DMS114 treated with DMSO at 0.1 percent for 48 hours (cell line): Measurements from ENCODE around the gene ULK4.
"Not testable (repeated sequence)": the region's sequence is repeated elsewhere in the genome, so short reads cannot be mapped to it uniquely, and the experiment has no call there.

Experiments used
- DNase-seq: peaks from one replicate; lab custom pipeline; 2025; ENCODE audit not compliant: unreplicated experiment; lab: John Stamatoyannopoulos, UW

The ULK4 gene

DNA sequence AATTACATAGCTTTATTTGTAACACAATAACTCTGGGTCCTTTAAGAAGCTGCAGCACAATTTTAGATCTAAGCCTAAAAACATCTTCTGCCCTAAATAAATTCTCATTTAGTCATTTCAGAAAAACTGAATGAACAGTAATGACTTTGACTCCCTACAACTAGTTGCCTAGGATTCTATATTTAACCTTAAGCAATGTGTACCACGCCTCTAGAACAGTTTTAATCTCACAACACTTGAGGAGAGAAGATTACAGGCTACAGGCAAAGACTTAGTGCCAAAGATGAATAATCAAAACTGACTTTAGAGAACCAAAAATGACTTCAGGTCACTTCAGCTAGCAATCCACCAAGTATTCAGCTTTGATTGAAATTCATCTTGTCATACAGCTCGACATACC is 192.8 kb downstream of the ULK4 start:
- no peak for DNase-seq

DNA sequence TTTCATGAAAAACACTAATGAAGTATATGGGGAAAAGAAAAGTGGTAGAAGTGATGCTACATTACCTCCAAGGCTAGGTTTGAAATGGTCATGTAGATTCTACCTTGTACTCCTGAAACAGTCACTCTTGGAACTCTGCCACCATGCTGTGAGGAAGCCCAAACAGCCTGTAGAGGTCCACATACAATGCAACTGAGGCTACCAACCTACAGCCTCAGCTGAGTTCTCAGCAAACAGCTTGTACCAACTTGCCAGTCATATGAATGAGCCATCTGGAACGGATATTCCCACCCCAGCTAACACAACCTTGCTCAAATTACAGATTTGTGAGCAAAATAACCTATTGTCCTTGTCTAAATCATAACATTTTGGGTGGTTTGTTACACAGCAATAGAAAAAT is 193.5 kb downstream of the ULK4 start:
- DNase-seq = no peak

DNA sequence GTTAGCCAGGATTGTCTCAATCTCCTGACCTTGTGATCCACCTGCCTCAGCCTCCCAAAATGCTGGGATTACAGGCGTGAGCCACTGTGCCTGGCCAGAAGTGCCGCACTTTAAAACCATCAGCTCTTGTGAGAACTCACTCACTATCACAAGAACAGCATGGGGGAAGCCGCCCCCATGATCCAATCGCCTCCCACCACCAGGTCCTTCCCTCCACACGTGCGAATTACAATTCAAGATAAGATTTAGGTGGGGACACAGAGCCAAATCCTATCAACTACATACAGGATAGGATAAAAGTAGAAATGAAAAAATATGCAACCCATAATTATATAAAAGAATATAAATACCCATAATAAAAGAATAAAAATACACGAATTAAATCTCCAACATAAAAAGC is 199.0 kb downstream of the ULK4 start:
- not testable (repeated sequence) for DNase-seq

DNA sequence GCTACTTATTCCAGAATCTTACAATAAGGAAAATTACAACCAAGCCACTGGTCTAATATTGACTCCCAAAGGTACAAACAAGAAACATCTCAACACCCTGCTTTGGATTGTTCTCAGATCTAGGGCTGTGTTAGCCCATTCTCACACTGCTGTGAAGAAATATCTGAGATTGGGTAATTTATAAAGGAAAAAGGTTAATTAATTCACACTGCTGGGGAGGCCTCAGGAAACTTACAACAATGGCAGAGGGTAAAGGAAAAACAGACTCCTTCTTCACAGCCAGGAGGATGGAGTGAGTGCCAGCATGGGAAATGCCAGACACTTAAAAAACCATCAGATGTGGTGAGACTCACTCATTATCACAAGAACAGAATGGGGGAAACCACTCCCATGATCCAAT is 208.3 kb downstream of the ULK4 start:
- DNase-seq = no peak

DNA sequence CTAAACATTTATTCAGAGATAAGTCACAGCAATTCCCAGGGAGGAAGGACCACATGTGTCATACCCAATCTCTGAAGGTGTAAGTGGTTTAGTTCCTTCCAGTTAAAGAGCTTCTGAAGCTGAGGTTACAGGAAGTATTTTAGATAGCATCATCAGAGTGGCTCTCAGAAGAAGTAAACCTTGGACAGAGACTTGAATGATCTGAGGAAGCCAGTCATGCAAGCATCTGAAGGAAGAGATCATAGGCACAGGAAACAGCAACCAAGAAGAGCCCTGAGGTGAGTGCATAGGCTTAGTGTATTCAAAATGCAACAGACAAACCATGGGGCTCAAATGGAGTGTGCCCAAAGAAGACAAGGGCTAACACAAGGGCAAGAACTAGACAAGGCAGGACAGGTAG is 210.3 kb downstream of the ULK4 start:
- DNase-seq = no peak

DNA sequence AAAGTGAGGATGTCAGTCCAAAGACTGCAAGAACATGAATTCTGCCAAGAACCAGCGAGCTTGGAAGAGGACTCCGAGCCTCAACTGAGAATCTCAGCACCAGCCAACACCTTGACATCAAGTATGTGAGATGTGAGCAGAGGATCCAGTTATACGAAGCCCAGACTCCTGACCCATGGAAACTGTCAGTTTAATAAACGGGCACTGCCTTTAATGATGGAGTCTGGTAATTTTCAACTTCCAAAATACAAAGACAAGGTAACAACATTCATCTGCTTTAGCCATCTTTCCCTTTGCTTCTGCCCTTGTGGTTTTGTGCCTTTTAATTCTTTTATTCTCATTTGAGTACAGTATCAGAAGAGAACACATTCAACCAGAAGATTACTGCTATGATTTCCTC is 211.9 kb downstream of the ULK4 start:
- DNase-seq = no peak

DNA sequence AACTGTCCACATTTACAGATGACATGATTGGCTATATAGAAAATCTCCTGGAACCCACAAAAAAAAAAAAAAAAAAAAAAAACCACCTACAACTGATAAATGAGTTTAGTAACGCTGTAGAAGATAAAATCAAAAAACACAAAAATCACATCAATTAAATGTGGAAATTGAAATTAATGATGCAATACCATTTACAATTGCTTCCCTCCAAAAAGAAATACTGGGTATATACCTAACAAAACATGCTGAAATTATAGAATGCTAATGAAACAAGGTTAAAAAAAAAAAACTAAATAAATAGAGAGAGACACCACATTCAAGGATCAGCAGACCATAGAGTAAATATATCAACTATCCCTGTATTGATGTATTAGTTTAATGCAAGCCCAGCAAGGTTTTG is 215.7 kb downstream of the ULK4 start:
- DNase-seq = no peak

DNA sequence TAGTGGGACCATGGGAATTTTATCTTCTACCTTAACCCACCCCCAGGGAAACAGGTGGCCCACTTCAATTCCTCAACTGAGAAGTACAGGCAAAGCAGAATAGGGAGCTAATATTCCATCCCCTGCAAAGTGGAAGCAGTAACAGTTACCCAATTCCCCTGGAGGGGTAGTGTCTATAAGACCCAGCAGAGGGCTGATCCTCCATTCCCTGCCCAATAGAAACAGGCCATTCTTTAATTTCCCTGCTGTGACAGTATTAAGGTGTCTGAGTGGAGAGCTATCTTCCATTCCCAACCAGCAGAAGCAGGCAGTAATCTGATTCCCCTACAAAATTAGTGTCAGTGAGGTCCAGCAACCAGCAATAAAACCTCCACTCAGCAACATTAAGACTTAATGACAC is 219.8 kb downstream of the ULK4 start:
- no peak for DNase-seq

DNA sequence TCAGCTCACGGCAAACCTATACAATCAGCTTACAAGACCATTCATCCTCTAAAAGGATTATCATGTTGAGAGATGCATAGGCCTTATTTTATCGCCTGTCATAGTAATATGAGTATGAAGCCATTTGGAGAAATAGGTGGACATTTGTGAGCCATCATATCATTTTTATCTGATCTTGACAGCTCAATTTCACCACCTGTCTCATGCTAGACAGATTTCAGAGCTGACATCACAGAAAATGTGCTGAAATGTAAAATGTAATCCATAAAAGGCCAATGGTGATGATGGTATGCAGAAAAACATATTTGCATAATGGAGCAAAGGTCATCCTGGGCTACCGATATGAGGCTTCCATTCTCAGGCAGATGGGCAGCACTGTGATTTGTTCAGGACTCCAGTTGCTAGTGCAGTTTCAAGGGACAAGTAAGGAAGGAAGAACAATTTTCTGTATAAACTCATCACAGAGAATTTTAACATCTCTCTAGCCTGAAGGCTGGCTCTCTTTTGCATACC is 221.5 kb downstream of the ULK4 start:
- no peak for DNase-seq

DNA sequence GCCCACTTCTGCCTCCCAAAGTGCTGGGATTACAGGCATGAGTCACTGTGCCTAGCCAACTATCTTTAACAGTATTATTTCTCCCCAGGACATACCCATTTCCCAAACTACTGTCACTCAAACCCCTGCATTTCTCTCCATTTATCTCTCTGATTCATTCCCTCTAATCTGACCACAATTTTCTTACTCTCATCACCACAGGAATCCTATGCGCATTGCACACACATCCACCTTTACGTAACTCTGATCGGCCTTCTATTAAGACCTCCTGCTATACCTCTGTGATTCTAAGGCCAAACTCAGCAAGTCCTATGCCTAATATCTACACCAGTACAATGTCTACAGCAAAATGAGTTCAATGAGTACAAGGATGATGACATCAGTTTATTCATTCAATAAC is 235.0 kb downstream of the ULK4 start:
- no peak for DNase-seq

DNA sequence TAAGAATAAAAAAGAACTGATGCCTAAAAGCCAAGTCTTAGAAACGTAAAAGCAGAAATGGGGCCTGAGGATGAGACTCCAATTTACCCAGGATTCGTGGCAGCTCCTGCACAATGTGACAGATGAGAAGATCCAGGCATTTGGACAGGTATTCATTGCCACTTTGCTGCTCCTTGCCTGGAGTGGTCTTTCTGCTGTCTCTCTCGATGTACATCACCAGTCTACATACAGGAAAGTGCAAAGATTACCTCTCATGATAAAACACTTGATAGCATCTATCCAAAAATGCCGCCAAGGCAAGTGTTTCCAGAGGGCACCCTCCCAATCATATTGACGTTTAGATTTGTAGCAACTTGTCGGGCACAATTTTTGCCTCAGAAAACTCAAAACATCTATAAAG is 244.3 kb downstream of the ULK4 start:
- no peak for DNase-seq

DNA sequence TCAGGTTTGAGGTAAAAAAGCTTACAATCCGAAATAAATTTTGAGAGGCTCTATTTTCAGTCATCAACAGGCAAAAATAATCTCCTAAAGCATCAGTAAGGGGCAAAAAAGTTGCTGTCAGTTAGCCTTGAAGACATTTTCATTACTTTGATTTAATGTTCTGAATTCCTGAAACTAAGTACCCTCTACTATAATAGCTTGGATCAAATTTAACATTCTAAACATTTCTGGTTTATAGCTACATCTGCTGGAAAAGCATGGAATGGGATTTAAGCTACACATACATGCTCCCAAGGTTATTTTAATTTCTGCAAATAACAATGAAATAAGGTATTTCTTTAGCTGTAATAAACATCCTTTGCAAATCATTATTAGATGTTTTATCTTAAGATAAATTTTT is 245.4 kb downstream of the ULK4 start:
- no peak for DNase-seq

DNA sequence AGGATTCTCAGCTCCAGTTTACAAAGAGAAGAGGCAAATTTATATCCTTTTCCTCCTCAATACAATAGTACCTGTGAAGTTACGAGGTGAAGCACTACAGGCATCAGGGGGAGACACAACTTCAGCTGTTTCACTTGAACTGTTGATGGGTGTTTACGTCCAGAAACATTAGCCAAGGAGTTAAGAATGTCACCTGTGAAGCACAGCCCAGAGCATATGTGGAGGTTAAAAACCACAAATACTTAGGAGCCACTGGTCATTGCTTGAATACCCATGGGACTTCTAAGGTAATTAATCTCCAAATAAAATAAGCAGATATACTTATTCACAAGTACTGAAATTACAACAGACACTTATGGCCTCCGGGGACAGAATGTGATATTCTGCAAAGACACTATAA is 246.5 kb downstream of the ULK4 start:
- DNase-seq = no peak

DNA sequence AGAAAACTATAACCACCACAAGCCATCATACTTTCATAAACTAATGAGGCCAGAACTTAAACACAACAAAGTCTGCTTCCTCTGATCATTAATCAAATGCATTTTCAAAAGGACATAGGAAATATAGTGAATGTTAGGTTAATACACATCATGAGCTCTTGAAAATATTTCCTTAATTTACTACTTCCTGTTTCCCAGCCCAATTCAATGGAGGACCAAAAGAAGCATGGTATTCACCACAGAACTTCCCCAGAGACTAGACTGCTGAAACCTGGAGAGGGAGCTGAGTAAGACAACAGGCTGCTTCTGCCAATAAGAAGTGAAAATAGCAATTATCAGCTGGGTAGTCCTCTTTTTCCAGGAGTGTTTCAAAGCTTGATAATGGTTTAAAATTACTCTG is 250.3 kb downstream of the ULK4 start:
- no peak for DNase-seq

DNA sequence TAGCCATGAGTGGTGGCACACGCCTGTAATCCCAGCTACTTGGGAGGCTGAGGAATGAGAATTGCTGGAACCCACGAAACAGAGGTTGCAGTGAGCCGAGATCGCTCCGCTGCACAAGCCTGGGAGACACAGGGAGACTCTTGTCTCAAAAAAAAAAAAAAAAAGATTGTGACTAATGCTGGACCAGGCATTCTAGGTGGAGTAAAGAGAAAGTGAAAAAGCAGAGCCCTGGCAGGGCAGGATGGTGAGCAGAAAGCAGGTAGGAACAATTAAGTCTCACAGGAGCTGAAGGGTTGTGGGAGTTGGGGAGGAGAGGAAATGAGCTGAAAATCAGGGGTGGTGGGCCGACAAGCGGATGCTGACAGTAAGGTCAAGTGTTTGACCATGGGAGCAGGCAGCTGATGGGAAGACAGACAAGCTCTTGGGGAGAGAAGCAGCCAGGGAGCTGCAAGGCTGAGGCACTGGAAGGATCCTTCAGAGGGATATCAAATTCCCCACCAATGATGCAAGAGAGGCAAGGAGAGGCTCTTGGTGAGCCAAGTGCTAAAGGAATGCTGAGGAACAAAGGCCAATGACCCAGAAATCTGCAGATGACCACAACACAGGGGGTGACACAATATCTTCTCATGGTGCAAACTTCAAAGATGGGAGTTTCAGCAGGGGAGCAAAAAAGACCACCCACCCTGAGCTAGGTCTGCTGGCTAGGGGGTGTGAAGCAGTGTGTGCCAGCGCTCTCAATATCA is 251.1 kb downstream of the ULK4 start:
- no peak for DNase-seq

DNA sequence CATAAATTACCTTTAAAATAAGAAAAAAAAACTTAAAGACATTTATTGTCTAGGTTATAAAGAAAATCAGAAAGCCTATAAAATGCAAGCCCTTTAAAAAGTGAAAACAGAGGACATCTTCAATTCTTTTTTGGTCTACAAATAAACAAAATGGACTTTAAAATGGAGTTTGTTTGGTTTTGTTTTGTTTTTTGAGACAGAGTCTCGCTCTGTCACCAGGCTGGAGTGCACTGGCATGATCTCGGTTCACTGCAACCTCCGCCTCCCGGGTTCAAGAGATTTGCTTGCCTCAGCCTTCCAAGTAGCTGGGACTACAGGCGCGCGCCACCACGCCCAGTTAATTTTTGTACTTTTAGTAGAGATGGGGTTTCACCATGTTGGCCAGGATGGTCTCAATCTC is 252.7 kb downstream of the ULK4 start:
- DNase-seq = not testable (repeated sequence)

DNA sequence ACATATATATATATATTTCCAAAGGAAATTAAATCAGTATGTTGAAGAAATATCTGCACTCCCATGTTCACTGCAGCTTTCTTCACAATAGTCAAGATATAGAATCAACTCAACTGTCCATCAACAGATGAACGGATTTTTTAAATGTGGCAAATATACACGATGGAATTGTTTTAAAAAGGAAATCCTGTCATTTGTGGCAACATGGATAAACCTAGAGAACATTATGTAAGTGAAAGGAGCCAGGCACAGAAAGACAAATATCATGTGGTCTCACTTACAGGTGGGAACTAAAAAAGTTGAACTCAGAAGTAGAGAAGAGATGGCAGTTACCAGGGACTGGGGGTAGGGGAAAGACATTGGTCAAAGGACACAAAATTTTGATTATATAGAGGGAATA is 253.7 kb downstream of the ULK4 start:
- no peak for DNase-seq

DNA sequence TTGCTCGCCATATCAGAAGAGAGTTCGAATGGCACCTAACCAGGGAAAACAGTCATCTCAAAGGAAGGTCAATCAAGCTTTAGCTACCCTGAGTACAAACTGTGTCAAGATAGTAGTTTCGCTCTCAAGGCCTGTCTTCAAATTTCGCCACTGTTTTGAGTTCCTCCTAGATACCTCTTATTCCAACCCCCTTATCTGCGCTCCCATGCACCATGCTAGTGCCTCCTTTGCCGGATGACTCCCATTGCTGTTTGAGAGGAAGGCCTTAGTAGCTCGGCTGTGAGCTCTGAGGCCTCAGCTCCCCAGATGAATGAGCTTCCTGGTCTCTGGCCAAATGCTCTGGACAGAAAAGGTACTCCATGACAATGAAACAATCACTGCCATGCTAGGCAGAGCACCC is 256.0 kb downstream of the ULK4 start:
- DNase-seq = no peak

DNA sequence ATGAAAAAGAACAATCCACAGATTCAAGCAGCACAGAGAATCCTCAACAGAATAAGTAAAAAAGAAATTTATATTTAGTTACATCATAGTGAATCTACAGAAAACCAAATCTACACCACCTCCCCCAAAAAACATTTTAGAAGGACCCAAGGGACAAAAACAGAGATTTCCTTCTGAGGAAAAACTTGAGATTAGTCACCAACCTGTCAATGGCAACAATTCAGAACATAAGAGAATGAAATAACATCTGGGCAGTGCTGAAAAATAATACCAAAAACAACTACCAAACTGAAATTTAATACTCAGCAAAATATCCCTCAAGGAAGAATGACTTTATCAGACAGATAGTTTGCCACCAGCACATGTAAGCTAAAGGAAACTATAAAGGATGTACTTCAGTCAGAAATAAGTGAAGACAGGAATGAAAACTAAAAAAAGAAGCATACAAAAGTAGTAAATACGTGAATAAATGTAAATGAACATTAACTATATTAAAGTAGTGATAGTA is 260.7 kb downstream of the ULK4 start:
- no peak for DNase-seq

DNA sequence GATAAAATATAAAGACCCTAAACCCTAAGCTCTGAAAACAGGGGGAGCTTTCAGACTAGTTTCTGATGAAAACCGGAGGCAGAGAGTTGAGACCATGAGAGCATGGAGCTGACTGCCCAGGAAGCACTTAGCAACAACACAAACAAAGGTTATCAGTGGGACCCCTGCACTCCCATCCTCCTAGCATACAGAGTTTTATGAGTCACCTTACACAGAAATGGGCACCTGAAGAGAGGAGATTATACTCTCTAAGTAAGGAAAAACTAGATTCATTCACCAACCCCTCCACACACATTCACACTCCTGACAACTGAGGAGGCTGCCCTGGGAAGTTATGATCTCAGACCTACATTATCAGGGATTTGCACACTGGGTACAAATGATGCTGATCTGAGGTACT is 261.7 kb downstream of the ULK4 start:
- no peak for DNase-seq

DNA sequence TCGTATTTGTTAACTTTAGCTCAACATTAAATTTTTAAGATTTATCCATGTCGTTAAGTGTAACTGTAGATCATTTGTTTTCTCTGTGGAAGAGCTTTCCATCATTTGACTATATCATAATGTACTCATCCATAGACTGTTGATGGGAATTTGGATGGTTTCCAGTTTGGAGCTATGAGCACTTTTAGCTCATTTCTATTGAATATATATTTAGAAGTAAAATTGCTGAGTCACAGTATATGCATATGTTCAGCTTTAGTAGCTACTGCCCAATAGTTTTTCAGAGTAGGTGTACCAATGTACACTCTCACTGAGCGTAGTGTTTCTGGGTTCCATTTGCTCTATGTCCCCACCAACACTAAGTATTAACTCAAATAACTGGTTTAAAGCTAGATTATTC is 263.0 kb downstream of the ULK4 start:
- DNase-seq = no peak

DNA sequence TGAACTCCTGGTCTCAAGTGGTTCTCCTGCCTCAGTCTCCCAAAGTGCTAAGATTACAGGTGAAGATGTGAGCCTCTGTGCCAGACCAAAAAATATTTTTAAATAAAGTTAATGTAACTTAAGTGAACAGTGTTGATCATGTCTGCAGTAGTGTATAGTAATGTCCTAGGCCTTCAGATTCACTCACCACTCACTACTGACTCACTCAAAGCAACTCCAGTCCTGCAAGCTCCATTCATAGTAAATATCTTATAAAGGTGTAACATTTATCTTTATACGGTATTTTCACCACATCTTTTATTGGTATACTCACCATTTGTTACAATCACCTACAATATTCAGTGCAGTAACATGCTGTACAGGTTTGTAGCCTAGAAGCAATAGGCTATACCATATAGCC is 264.2 kb downstream of the ULK4 start:
- DNase-seq = no peak

DNA sequence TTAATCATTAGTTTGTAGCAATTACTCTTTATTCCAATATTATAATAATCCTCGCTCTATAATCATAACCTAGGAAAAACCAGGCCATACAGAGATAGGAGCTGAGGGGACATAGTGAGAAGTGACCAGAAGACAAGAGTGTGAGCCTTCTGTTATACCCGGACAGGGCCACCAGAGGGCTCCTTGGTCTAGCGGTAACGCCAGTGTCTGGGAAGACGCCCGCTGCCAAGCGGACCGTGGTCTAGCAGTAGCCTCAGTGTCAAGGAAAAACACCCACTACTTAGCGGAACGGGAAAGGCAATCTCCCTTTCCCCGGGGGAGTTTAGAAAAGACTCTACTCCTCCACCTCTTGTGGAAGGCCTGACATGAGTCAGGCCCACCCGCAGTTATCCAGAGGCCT is 266.1 kb downstream of the ULK4 start:
- not testable (repeated sequence) for DNase-seq
